Panc1 (cell line): ENCODE data around the gene SYNC. TPM values are rescaled to one million over a fixed set of nuclear protein-coding genes. Genes with fewer than 3 reads are reported as not detected.
"Not testable (repeated sequence)": the region's sequence is repeated elsewhere in the genome, so short reads cannot be mapped to it uniquely, and the experiment has no call there.

ENCODE experiments used
- ATAC-seq: fragments of 200-7000 bp; cut with Tn5 transposase; 2 replicates; pipeline ENCODE4 v1.9.1; 2020; ENCODE audit warnings: mild to moderate bottlenecking, moderate library complexity
- BruUV-seq: library from RNA; stranded (reverse); fragments of 400-500 nt; replicated peaks from 2 replicates; lab custom pipeline; 2021; lab: Mats Ljungman, UMichigan
- CTCF ChIA-PET: fragments of 300-600 bp; sonication (Branson Sonifier 250); formaldehyde crosslinking; loops from one replicate; lab custom pipeline; 2022; ENCODE audit warnings: antibody characterized with exemption; lab: Charles Lee
- POLR2A ChIA-PET: fragments of 300-600 bp; sonication (Branson Sonifier 250); formaldehyde crosslinking; loops from one replicate; lab custom pipeline; 2022; ENCODE audit warnings: antibody characterized with exemption; lab: Charles Lee
- DNase-seq: peaks from one replicate; pipeline ENCODE4 v3.0.0-alpha.2; 2010; ENCODE audit warnings: low read depth, low spot score
- H3K27ac ChIP-seq: 2 replicates; pipeline ENCODE4 v1.5.1; 2011; ENCODE audit warnings: mild to moderate bottlenecking, low read length, inconsistent platforms
- H3K27me3 ChIP-seq: fragments of 200-500 bp; sonication (Bioruptor generic); 2 replicates; pipeline ENCODE4 v1.6.0; 2014; ENCODE audit warnings: low read length, inconsistent platforms; ENCODE audit not compliant: control insufficient read depth, insufficient read depth
- H3K36me3 ChIP-seq: fragments of 200-500 bp; sonication (Bioruptor generic); 2 replicates; pipeline ENCODE4 v1.5.1; 2014; ENCODE audit warnings: inconsistent platforms, mild to moderate bottlenecking, low read length, moderate library complexity; ENCODE audit not compliant: control insufficient read depth, insufficient read depth
- H3K4me1 ChIP-seq: 2 replicates; pipeline ENCODE4 v1.5.1; 2011; ENCODE audit warnings: inconsistent platforms, mild to moderate bottlenecking, low read length, moderate library complexity; ENCODE audit not compliant: control insufficient read depth, insufficient read depth
- H3K4me3 ChIP-seq, 2 experiments: 2 replicates each; pipeline ENCODE4 v1.5.1; 2011 to 2012; ENCODE audit warnings: low read depth in 2 of 2, low read length in 2 of 2, mild to moderate bottlenecking in 2 of 2, inconsistent platforms in 1 of 2, moderate library complexity in 1 of 2
- H3K9me3 ChIP-seq: fragments of 200-500 bp; sonication (Bioruptor generic); 2 replicates; pipeline ENCODE4 v1.5.1; 2014; ENCODE audit warnings: low read depth, mild to moderate bottlenecking, inconsistent platforms, low read length, moderate library complexity; ENCODE audit not compliant: control insufficient read depth, insufficient read depth
- CTCF ChIP-seq: fragments of 450-650 bp; IDR thresholded peaks from 2 replicates; pipeline ENCODE4 v1.5.1; 2017; ENCODE audit warnings: mild to moderate bottlenecking
- POLR2AphosphoS5 ChIP-seq: IDR thresholded peaks from 2 replicates; pipeline ENCODE4 v1.6.1; 2012; ENCODE audit warnings: mild to moderate bottlenecking, low read depth, low read length, moderate library complexity
- SIN3A ChIP-seq: IDR thresholded peaks from 2 replicates; pipeline ENCODE4 v1.6.1; 2012; ENCODE audit warnings: low read depth, mild to moderate bottlenecking, low read length, moderate library complexity, borderline replicate concordance; ENCODE audit not compliant: insufficient read depth
- TCF7L2 ChIP-seq: IDR thresholded peaks from 2 replicates; pipeline ENCODE4 v1.6.1; 2011; ENCODE audit warnings: mild to moderate bottlenecking, low read depth, low read length, inconsistent platforms
- in situ Hi-C: cut with HindIII; loops from 2 replicates; pipeline ENCODE4 v1.10.0; 2016; ENCODE audit warnings: low sequenced_read_pairs, low pct_unique_long_range_greater_than_20kb
- intact Hi-C: fragments of 100-400 bp; cut with micrococcal nuclease; formaldehyde crosslinking; loops from one replicate; pipeline ENCODE4 v1.10.0; 2022; ENCODE audit not compliant: unreplicated experiment
- total RNA-seq: library from RNA; stranded (reverse); gene quantifications from one replicate; pipeline ENCODE4 v1.2.1, GENCODE V29; 2021; ENCODE audit not compliant: unreplicated experiment
- TF ChIP-seq, protein P1 (sequence below), 2 experiments: IDR thresholded peaks; 2 replicates each; pipeline ENCODE4 v1.6.1; 2011 to 2012; ENCODE audit warnings: low read depth in 2 of 2, control low read depth in 1 of 2, low read length in 1 of 2, mild to moderate bottlenecking in 1 of 2, moderate library complexity in 1 of 2; ENCODE audit not compliant: insufficient read depth in 1 of 2

The SYNC gene
- total RNA-seq, 1 experiment from 2014 or later, result 1.3 TPM

DNA sequence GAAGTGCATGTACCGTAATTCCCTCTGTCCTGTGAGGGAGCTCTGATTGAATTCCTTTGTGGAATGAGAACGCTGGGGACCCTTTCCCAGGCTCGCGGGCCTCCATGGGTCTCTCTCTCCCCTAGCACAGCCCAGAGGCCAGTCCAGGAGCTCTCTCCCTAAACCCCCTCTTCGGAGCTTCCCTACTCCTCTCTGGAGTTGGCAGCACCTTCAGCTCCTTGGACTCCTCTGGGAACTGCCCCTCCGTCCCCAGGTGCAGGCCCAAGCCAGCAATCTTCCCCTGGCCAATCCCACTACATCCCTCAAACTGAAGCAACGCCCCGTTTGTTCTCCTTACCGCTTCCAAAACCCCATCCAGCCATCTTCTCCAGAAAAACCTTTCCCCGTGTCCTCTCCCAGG, 10.5 kb upstream of the SYNC start:
- peaks cover 5% of the 10 kb centered on the region; the same call in 1 of the 2 replicates for H3K4me1 ChIP-seq
- TF ChIP-seq, protein P1, sequence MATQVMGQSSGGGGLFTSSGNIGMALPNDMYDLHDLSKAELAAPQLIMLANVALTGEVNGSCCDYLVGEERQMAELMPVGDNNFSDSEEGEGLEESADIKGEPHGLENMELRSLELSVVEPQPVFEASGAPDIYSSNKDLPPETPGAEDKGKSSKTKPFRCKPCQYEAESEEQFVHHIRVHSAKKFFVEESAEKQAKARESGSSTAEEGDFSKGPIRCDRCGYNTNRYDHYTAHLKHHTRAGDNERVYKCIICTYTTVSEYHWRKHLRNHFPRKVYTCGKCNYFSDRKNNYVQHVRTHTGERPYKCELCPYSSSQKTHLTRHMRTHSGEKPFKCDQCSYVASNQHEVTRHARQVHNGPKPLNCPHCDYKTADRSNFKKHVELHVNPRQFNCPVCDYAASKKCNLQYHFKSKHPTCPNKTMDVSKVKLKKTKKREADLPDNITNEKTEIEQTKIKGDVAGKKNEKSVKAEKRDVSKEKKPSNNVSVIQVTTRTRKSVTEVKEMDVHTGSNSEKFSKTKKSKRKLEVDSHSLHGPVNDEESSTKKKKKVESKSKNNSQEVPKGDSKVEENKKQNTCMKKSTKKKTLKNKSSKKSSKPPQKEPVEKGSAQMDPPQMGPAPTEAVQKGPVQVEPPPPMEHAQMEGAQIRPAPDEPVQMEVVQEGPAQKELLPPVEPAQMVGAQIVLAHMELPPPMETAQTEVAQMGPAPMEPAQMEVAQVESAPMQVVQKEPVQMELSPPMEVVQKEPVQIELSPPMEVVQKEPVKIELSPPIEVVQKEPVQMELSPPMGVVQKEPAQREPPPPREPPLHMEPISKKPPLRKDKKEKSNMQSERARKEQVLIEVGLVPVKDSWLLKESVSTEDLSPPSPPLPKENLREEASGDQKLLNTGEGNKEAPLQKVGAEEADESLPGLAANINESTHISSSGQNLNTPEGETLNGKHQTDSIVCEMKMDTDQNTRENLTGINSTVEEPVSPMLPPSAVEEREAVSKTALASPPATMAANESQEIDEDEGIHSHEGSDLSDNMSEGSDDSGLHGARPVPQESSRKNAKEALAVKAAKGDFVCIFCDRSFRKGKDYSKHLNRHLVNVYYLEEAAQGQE (IDR thresholded peaks at IDR 0.05; ENCODE audit: insufficient read depth in 1 of 2, low read depth in 2 of 2, low read length in 1 of 2), result no peak
- no peak for TF ChIP-seq SIN3A
- no peak for TF ChIP-seq POLR2AphosphoS5
- DNase-seq (no peak), ATAC-seq (no peak)
- intact Hi-C loops, result loop anchor here (5.0 kb wide), 1 partner anchor 44 kb away; no protein-coding TSS in a partner anchor
- H3K36me3 ChIP-seq, result no peaks in the 10 kb centered on the region
- CTCF ChIA-PET, result interaction anchor here (0.6 to 2.8 kb wide), 17 partner anchors 7 to 373 kb away, joined by 3 to 72 read pairs (median 5); no protein-coding TSS in a partner anchor
- no TSS peak for BruUV-seq
- no peaks in the 10 kb centered on the region for H3K27me3 ChIP-seq
- in situ Hi-C loops, result loop anchor here (10.0 kb wide), 1 partner anchor 52 kb away; no protein-coding TSS in a partner anchor
- H3K27ac ChIP-seq, result no peak overlapping the region
- POLR2A ChIA-PET, result no interaction called here
- no peaks in the 10 kb centered on the region for H3K9me3 ChIP-seq
- H3K4me3 ChIP-seq, result no peak overlapping the region

DNA sequence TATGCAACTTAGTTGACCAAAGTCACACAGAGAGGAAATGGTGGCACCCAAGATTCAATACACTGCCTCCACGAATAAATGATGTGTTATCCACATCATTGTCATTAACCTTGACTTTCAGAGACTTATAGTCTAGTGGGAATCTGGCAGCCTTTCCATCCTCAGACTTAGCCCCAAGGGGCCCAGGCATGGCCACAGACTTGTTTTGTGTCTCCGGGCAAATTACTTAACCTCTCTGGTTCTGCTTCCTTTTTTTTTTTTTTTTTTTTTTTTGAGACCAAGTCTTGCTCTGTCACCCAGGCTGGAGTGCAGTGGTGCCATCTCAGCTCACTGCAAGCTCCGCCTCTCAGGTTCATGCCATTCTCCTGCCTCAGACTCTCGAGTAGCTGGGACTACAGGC, 8.7 kb upstream of the SYNC start:
- DNase-seq, H3K9me3 ChIP-seq, H3K36me3 ChIP-seq, H3K4me1 ChIP-seq, H3K27me3 ChIP-seq, POLR2A ChIA-PET, H3K27ac ChIP-seq, H3K4me3 ChIP-seq, ATAC-seq, BruUV-seq: not testable (repeated sequence)
- CTCF ChIA-PET, result interaction anchor here (0.9 to 2.8 kb wide), 4 partner anchors 31 to 62 kb away, joined by 3 to 72 read pairs (median 12); no protein-coding TSS in a partner anchor
- in situ Hi-C loops, result loop anchor here (10.0 kb wide), 1 partner anchor 54 kb away; no protein-coding TSS in a partner anchor
- intact Hi-C loops, result loop anchor here (5.0 kb wide), 1 partner anchor 46 kb away; no protein-coding TSS in a partner anchor

- no peaks in the 10 kb centered on the region for H3K9me3 ChIP-seq
- TF ChIP-seq SIN3A, result no peak
- no peak for TF ChIP-seq TCF7L2
- no peak for TF ChIP-seq CTCF
- TF ChIP-seq, protein P1 (IDR thresholded peaks at IDR 0.05; ENCODE audit: insufficient read depth in 1 of 2, low read depth in 2 of 2, low read length in 1 of 2), result no peak
- no peak for TF ChIP-seq POLR2AphosphoS5
- intact Hi-C loops (loop anchor here (1.0 kb wide), 1 partner anchor 64 kb away; no protein-coding TSS in a partner anchor), in situ Hi-C loops (no loop called here)
- no peak for ATAC-seq
- no peaks in the 10 kb centered on the region for H3K4me1 ChIP-seq
- no peak overlapping the region for H3K27ac ChIP-seq
- BruUV-seq, result no TSS peak
- no peaks in the 10 kb centered on the region for H3K27me3 ChIP-seq
- no peak overlapping the region for H3K4me3 ChIP-seq
- no peaks in the 10 kb centered on the region for H3K36me3 ChIP-seq
- POLR2A ChIA-PET, result no interaction called here
- CTCF ChIA-PET, result interaction anchor here (0.7 kb wide), 1 partner anchor 169 kb away, joined by 7 read pairs; no protein-coding TSS in a partner anchor
- DNase-seq, result no peak
Observed at GRCh38 chr1:32709476-32709875, 6.9 kb upstream of the SYNC start.
